SU-DHL-6 (cell line): Measurements from ENCODE around the gene LRRC37A3.
A peak's percentile ranks its signal among the peaks of the same experiment; 100 is the strongest.
"Not testable (repeated sequence)": the region's sequence is repeated elsewhere in the genome, so short reads cannot be mapped to it uniquely, and the experiment has no call there.

Experiments
- H2AFZ ChIP-seq: fragments of 200-600 bp; sonication (generic); 2 replicates; pipeline ENCODE4 v1.6.1; 2014; ENCODE audit warnings: low read depth, mild to moderate bottlenecking, moderate library complexity, mixed read lengths, antibody characterized with exemption, low read length; ENCODE audit not compliant: severe bottlenecking
- H3F3A ChIP-seq: fragments of 200-600 bp; shearing (Covaris generic); 2 replicates; pipeline ENCODE4 v1.6.0; 2016; ENCODE audit warnings: antibody characterized with exemption, mild to moderate bottlenecking; ENCODE audit not compliant: insufficient read depth
- H3K27ac ChIP-seq: fragments of 200-600 bp; sonication (generic); 2 replicates; pipeline ENCODE4 v1.5.1; 2016; ENCODE audit warnings: low read depth, mild to moderate bottlenecking, low read length, moderate library complexity, mixed read lengths
- H3K27me3 ChIP-seq: fragments of 200-600 bp; sonication (generic), shearing (Covaris generic); 2 replicates; pipeline ENCODE4 v1.6.0; 2014; ENCODE audit warnings: mild to moderate bottlenecking, low read length
- H3K36me3 ChIP-seq: fragments of 200-600 bp; sonication (generic); 2 replicates; pipeline ENCODE4 v1.6.1; 2014; ENCODE audit warnings: mild to moderate bottlenecking, low read length, mixed read lengths
- H3K4me2 ChIP-seq: fragments of 300-600, 200-600 bp; shearing (Covaris generic), sonication (generic); 2 replicates; pipeline ENCODE4 v1.6.0; 2014; ENCODE audit warnings: low read length, low read depth, mild to moderate bottlenecking; ENCODE audit not compliant: poor library complexity, severe bottlenecking
- H3K4me3 ChIP-seq: fragments of 200-600 bp; sonication (generic); 2 replicates; pipeline ENCODE4 v1.5.1; 2014; ENCODE audit warnings: antibody characterized with exemption, low read length, mild to moderate bottlenecking, mixed read lengths; ENCODE audit not compliant: insufficient read depth, poor library complexity, severe bottlenecking
- H3K79me2 ChIP-seq: fragments of 200-600 bp; sonication (generic); 2 replicates; pipeline ENCODE4 v1.6.1; 2014; ENCODE audit warnings: mild to moderate bottlenecking, low read length, moderate library complexity; ENCODE audit not compliant: insufficient read depth
- H3K9ac ChIP-seq: fragments of 200-600 bp; sonication (generic); 2 replicates; pipeline ENCODE4 v1.7.0; 2014; ENCODE audit warnings: mild to moderate bottlenecking, low read length
- H3K9me2 ChIP-seq: fragments of 200-600 bp; sonication (generic); replicated peaks from 2 replicates; pipeline ENCODE4 v1.6.1; 2014; ENCODE audit warnings: low read length; ENCODE audit not compliant: insufficient read depth
- H3K9me3 ChIP-seq: fragments of 200-600 bp; sonication (generic); 2 replicates; pipeline ENCODE4 v1.6.1; 2014; ENCODE audit warnings: low read length, mixed read lengths; ENCODE audit not compliant: insufficient read depth
- H4K20me1 ChIP-seq: fragments of 200-600 bp; sonication (generic); 2 replicates; pipeline ENCODE4 v1.6.1; 2014; ENCODE audit warnings: low read depth, mild to moderate bottlenecking, antibody characterized with exemption, low read length, moderate library complexity, mixed read lengths
- CTCF ChIP-seq: fragments of 200-600 bp; sonication (generic); IDR thresholded peaks from one replicate; pipeline ENCODE4 v1.5.1; 2017; ENCODE audit warnings: antibody characterized with exemption, mild to moderate bottlenecking, low read length, moderate library complexity; ENCODE audit not compliant: insufficient read depth, poor library complexity, severe bottlenecking
- EZH2phosphoT487 ChIP-seq: fragments of 200-600 bp; sonication (generic), shearing (Covaris generic); conservative IDR thresholded peaks from 2 replicates; pipeline ENCODE4 v1.6.1; 2018; ENCODE audit warnings: mild to moderate bottlenecking, antibody characterized with exemption, low read length, moderate library complexity, mixed read lengths

LRRC37A3 gene

GRCh38 chr17:64961563-64962378 is 42.5 kb upstream of the LRRC37A3 start:
- peak overlapping the region; percentile 87 for H3K27ac ChIP-seq
- H3K27me3 ChIP-seq, H4K20me1 ChIP-seq, H3K9me3 ChIP-seq, H3K36me3 ChIP-seq, H3K9me2 ChIP-seq, H3K79me2 ChIP-seq, H3K4me3 ChIP-seq: not testable (repeated sequence)
- peak overlapping the region; percentile 69 for H3K4me2 ChIP-seq
- peak; percentile 31 for TF ChIP-seq CTCF
- H3F3A ChIP-seq: peaks cover 54% of the 10 kb centered on the region
- peak overlapping the region; percentile 50 for H3K9ac ChIP-seq
- peak overlapping the region; percentile 7 for H2AFZ ChIP-seq

- H3K27ac ChIP-seq: no peak overlapping the region
- H3K79me2 ChIP-seq: no peaks in the 10 kb centered on the region
- no peak overlapping the region for H3K4me2 ChIP-seq
- H3K36me3 ChIP-seq: no peaks in the 10 kb centered on the region
- H3F3A ChIP-seq: no peaks in the 10 kb centered on the region
- H4K20me1 ChIP-seq: no peaks in the 10 kb centered on the region
- H3K4me3 ChIP-seq: no peak overlapping the region
- no peak overlapping the region for H3K9ac ChIP-seq
- no peak for TF ChIP-seq EZH2phosphoT487
- no peak for TF ChIP-seq CTCF
- H3K9me2 ChIP-seq: no peaks in the 10 kb centered on the region
- H2AFZ ChIP-seq: no peak overlapping the region
- no peaks in the 10 kb centered on the region for H3K9me3 ChIP-seq
- no peaks in the 10 kb centered on the region for H3K27me3 ChIP-seq
Measured at GRCh38 chr17:64951877-64952276, 32.6 kb upstream of the LRRC37A3 start.

- no peak for TF ChIP-seq CTCF
- TF ChIP-seq EZH2phosphoT487: no peak
- H3K27me3 ChIP-seq: no peaks in the 10 kb centered on the region
- no peaks in the 10 kb centered on the region for H3K9me2 ChIP-seq
- H2AFZ ChIP-seq: no peak overlapping the region
- H3K4me3 ChIP-seq: no peak overlapping the region
- no peaks in the 10 kb centered on the region for H3F3A ChIP-seq
- no peaks in the 10 kb centered on the region for H3K79me2 ChIP-seq
- H3K9me3 ChIP-seq: no peaks in the 10 kb centered on the region
- no peak overlapping the region for H3K27ac ChIP-seq
- H3K4me2 ChIP-seq: no peak overlapping the region
- H3K9ac ChIP-seq: no peak overlapping the region
- H3K36me3 ChIP-seq: no peaks in the 10 kb centered on the region
- H4K20me1 ChIP-seq: no peaks in the 10 kb centered on the region
Measured at GRCh38 chr17:64950871-64951270, 31.6 kb upstream of the LRRC37A3 start.
